Caco-2 (cell line): Measurements from ENCODE around the gene BNIP5. TPM values are rescaled to one million over a fixed set of nuclear protein-coding genes. Genes with fewer than 3 reads are reported as not detected.

Experiments
- BruUV-seq: library from RNA; stranded (reverse); fragments of 400-500 nt; replicated peaks from 2 replicates; lab custom pipeline; 2021; lab: Mats Ljungman, UMichigan
- CTCF ChIA-PET: fragments of 300-600 bp; sonication (Branson Sonifier 250); formaldehyde crosslinking; loops from one replicate; lab custom pipeline; 2022; ENCODE audit warnings: antibody characterized with exemption; lab: Charles Lee
- POLR2A ChIA-PET: fragments of 300-600 bp; sonication (Branson Sonifier 250); formaldehyde crosslinking; loops from one replicate; lab custom pipeline; 2022; ENCODE audit warnings: antibody characterized with exemption; lab: Charles Lee
- DNase-seq, 2 experiments: peaks; one replicate each; pipeline versions ENCODE4 v3.0.0 to v3.0.0-alpha.2; 2020 to 2022
- H3K27me3 ChIP-seq: replicated peaks from 2 replicates; pipeline ENCODE4 v1.6.0; 2011; ENCODE audit warnings: low read length; ENCODE audit not compliant: control insufficient read depth, insufficient read depth
- H3K36me3 ChIP-seq: 2 replicates; pipeline ENCODE4 v1.5.1; 2011; ENCODE audit warnings: low read length; ENCODE audit not compliant: control insufficient read depth, insufficient read depth
- H3K4me1 ChIP-seq: fragments of 250-450 bp; sonication (Bioruptor Pico); 2 replicates; pipeline ENCODE4 v1.5.1; 2020; ENCODE audit warnings: mild to moderate bottlenecking
- H3K4me3 ChIP-seq: 2 replicates; pipeline ENCODE4 v1.5.1; 2011; ENCODE audit warnings: low read depth, mild to moderate bottlenecking, control low read depth, low read length
- H3K9me3 ChIP-seq: fragments of 250-450 bp; sonication (Bioruptor Pico); 2 replicates; pipeline ENCODE4 v1.5.1; 2020; ENCODE audit warnings: mild to moderate bottlenecking, moderate library complexity
- H3K27ac Mint-ChIP-seq: one replicate; pipeline ENCODE4 v1.8.0; 2022; ENCODE audit warnings: mixed read lengths; ENCODE audit not compliant: unreplicated experiment
- H3K27me3 Mint-ChIP-seq: one replicate; pipeline ENCODE4 v1.8.0; 2022; ENCODE audit warnings: mixed read lengths; ENCODE audit not compliant: insufficient read depth, unreplicated experiment
- H3K36me3 Mint-ChIP-seq: one replicate; pipeline ENCODE4 v1.8.0; 2022; ENCODE audit warnings: mild to moderate bottlenecking, mixed read lengths; ENCODE audit not compliant: insufficient read depth, unreplicated experiment
- H3K4me1 Mint-ChIP-seq: one replicate; pipeline ENCODE4 v1.8.0; 2022; ENCODE audit warnings: low read depth, mixed read lengths; ENCODE audit not compliant: unreplicated experiment
- H3K4me3 Mint-ChIP-seq: one replicate; pipeline ENCODE4 v1.8.0; 2022; ENCODE audit warnings: mild to moderate bottlenecking, moderate library complexity, mixed read lengths; ENCODE audit not compliant: unreplicated experiment
- H3K9me3 Mint-ChIP-seq: one replicate; pipeline ENCODE4 v1.8.0; 2022; ENCODE audit warnings: mixed read lengths; ENCODE audit not compliant: unreplicated experiment
- intact Hi-C: fragments of 100-400 bp; cut with micrococcal nuclease; formaldehyde crosslinking; loops from one replicate; pipeline ENCODE4 v1.10.0; 2022; ENCODE audit not compliant: unreplicated experiment
- total RNA-seq: library from RNA; stranded (reverse); gene quantifications from 2 replicates; pipeline ENCODE4 v1.2.3, GENCODE V29; 2022
- TF ChIP-seq, protein P1 (sequence below), 2 experiments: fragments of 200-600 bp in 1 of 2; IDR thresholded peaks; 1 replicate in 1 of 2; 2 replicates in 1 of 2; pipeline versions ENCODE4 v1.5.1 to v1.8.0; 2011 to 2022; ENCODE audit warnings: antibody characterized with exemption in 1 of 2, control low read depth in 1 of 2, inconsistent platforms in 1 of 2, low read depth in 1 of 2, low read length in 1 of 2, mild to moderate bottlenecking in 1 of 2, moderate library complexity in 1 of 2; ENCODE audit not compliant: insufficient read depth in 1 of 2, severe bottlenecking in 1 of 2, unreplicated experiment in 1 of 2

The BNIP5 gene
- total RNA-seq, 1 experiment from 2014 or later: 0.50 TPM

DNA sequence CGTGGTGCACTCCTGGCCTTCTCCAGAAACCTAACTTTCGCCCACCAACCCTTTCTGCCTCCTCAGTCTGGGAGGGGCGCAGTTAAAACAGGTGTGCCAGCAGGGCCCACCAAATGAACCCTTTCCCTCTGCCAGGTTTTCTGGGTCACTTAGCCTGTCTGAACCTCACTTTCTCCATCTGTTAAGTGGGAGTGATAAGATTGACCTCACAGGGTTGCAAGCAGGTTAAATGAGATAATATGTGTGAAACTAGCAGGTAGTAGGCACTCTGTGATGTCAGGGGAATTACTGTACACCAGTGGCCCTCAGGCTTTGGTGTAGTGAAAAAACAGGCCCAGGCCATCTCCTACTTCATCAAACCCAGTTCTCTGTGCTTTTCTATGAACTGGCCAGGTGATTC is 14.1 kb downstream of the BNIP5 start:
- H3K27ac Mint-ChIP-seq: no peak overlapping the region
- H3K4me3 Mint-ChIP-seq: no peak overlapping the region
- no peak for DNase-seq
- TF ChIP-seq, protein P1, sequence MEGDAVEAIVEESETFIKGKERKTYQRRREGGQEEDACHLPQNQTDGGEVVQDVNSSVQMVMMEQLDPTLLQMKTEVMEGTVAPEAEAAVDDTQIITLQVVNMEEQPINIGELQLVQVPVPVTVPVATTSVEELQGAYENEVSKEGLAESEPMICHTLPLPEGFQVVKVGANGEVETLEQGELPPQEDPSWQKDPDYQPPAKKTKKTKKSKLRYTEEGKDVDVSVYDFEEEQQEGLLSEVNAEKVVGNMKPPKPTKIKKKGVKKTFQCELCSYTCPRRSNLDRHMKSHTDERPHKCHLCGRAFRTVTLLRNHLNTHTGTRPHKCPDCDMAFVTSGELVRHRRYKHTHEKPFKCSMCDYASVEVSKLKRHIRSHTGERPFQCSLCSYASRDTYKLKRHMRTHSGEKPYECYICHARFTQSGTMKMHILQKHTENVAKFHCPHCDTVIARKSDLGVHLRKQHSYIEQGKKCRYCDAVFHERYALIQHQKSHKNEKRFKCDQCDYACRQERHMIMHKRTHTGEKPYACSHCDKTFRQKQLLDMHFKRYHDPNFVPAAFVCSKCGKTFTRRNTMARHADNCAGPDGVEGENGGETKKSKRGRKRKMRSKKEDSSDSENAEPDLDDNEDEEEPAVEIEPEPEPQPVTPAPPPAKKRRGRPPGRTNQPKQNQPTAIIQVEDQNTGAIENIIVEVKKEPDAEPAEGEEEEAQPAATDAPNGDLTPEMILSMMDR (IDR thresholded peaks at IDR 0.05; ENCODE audit: insufficient read depth in 1 of 2, low read depth in 1 of 2, low read length in 1 of 2, severe bottlenecking in 1 of 2, unreplicated experiment in 1 of 2): no peak
- Histone ChIP-seq H3K9me3 (no peaks in the 10 kb centered on the region), H3K27me3 (no peaks in the 10 kb centered on the region), H3K4me3 (no peak overlapping the region), H3K4me1 (peaks cover 10% of the 10 kb centered on the region; the same call in 1 of the 2 replicates), H3K36me3 (no peaks in the 10 kb centered on the region)
- H3K4me1 Mint-ChIP-seq: peaks cover 9% of the 10 kb centered on the region
- no peaks in the 10 kb centered on the region for H3K27me3 Mint-ChIP-seq
- ChIA-PET CTCF (no interaction called here), POLR2A (no interaction called here)
- H3K9me3 Mint-ChIP-seq: no peaks in the 10 kb centered on the region
- H3K36me3 Mint-ChIP-seq: peaks cover 5% of the 10 kb centered on the region
- intact Hi-C loops: no loop called here
- BruUV-seq: no TSS peak

DNA sequence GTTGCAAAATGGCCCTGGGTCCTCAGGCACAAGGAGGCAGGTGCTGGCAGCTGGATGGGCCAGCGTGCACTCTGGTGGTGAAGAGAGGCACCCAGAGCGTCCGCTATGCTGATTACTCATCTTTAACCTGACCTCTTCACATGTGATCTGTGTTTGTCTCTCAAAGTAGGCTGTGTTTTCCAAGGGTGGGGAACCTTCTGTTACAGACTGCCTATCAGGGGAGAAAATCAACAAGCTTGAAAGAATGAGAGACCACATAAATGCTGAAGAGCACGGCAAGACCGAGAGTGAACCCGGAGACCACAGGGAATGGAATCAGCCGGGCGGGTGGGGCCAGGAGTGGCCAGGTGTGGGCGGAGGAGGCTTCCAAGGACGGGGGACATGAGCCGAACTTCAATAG is 16.2 kb downstream of the BNIP5 start:
- ChIA-PET CTCF (interaction anchor here (1.6 to 2.6 kb wide), 2 partner anchors 18 to 20 kb away, joined by 4 to 18 read pairs; no protein-coding TSS in a partner anchor), POLR2A (interaction anchor here (0.6 kb wide), 1 partner anchor 14 kb away, joined by 3 read pairs; no protein-coding TSS in a partner anchor)
- Mint-ChIP-seq H3K4me3 (peak overlapping the region; percentile 43), H3K9me3 (no peaks in the 10 kb centered on the region), H3K4me1 (peaks cover 9% of the 10 kb centered on the region), H3K36me3 (peaks cover 5% of the 10 kb centered on the region), H3K27ac (peak overlapping the region; percentile 62), H3K27me3 (no peaks in the 10 kb centered on the region)
- TF ChIP-seq, protein P1 (IDR thresholded peaks at IDR 0.05; ENCODE audit: insufficient read depth in 1 of 2, low read depth in 1 of 2, low read length in 1 of 2, severe bottlenecking in 1 of 2, unreplicated experiment in 1 of 2): peak in 1 of 2 experiments; percentile 40
- no peaks in the 10 kb centered on the region for H3K27me3 ChIP-seq
- no peak overlapping the region for H3K4me3 ChIP-seq
- H3K4me1 ChIP-seq: peaks cover 10% of the 10 kb centered on the region; the same call in 1 of the 2 replicates
- no peaks in the 10 kb centered on the region for H3K36me3 ChIP-seq
- intact Hi-C loops: no loop called here
- BruUV-seq: no TSS peak
- DNase-seq: peak in 1 of 2 experiments; percentile 35
- no peaks in the 10 kb centered on the region for H3K9me3 ChIP-seq

DNA sequence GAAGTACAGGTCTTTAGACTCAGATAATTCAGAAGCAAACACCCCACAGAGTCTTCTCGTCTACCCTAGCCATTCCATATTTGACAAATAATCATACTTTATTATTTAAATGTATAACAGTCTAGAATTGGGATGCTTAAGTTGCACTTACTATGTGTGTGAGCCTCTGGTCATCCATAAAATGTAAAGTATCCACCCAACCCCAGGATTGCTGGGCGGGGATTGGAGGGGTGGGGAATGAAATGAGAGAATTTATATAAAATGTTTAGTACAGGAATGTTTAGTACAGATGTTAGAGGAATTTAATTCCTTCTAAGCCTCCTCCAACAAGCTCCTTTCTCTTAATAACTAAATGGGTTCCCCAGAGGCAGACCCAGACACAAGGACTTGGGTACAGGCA is 16.9 kb downstream of the BNIP5 start:
- no peak overlapping the region for H3K4me3 Mint-ChIP-seq
- DNase-seq: no peak
- H3K9me3 ChIP-seq: no peaks in the 10 kb centered on the region
- peaks cover 9% of the 10 kb centered on the region for H3K4me1 Mint-ChIP-seq
- POLR2A ChIA-PET: no interaction called here
- TF ChIP-seq, protein P1 (IDR thresholded peaks at IDR 0.05; ENCODE audit: insufficient read depth in 1 of 2, low read depth in 1 of 2, low read length in 1 of 2, severe bottlenecking in 1 of 2, unreplicated experiment in 1 of 2): no peak
- no peaks in the 10 kb centered on the region for H3K27me3 Mint-ChIP-seq
- H3K9me3 Mint-ChIP-seq: no peaks in the 10 kb centered on the region
- intact Hi-C loops: no loop called here
- no peaks in the 10 kb centered on the region for H3K36me3 ChIP-seq
- no peak overlapping the region for H3K4me3 ChIP-seq
- BruUV-seq: no TSS peak
- no peak overlapping the region for H3K27ac Mint-ChIP-seq
- CTCF ChIA-PET: interaction anchor here (1.6 to 2.6 kb wide), 2 partner anchors 18 to 21 kb away, joined by 4 to 18 read pairs; no protein-coding TSS in a partner anchor
- H3K36me3 Mint-ChIP-seq: peaks cover 5% of the 10 kb centered on the region
- no peaks in the 10 kb centered on the region for H3K27me3 ChIP-seq
- peaks cover 10% of the 10 kb centered on the region; the same call in 1 of the 2 replicates for H3K4me1 ChIP-seq
